A549 (cell line): ENCODE results near the gene SMIM35. TPM values are rescaled to one million over a fixed set of nuclear protein-coding genes. Genes with fewer than 3 reads are reported as not detected.

Experiments used
- ATAC-seq, 2 experiments: fragments of 200-7000 bp in 1 of 2; fragments of >200 bp in 1 of 2; cut with Nextera tagmentation in 1 of 2; cut with Tn5 transposase in 1 of 2; 3 replicates each; pipeline versions ENCODE4 v1.8.0 to v1.9.1; 2018 to 2020; ENCODE audit warnings: mild to moderate bottlenecking in 1 of 2, moderate library complexity in 1 of 2
- CTCF ChIA-PET: fragments of 300-600 bp; sonication (Branson Sonifier 250); formaldehyde crosslinking; extraction: SDS; loops from one replicate; lab custom pipeline; 2021; ENCODE audit warnings: antibody characterized with exemption, inconsistent platforms; lab: Yijun Ruan, JAX
- POLR2A ChIA-PET: fragments of 350-600 bp; formaldehyde crosslinking; extraction: SDS; loops from one replicate; lab custom pipeline; 2021; ENCODE audit warnings: antibody characterized with exemption, inconsistent platforms; lab: Yijun Ruan, JAX
- DNase-seq, 2 experiments: peaks; one replicate each; pipeline versions ENCODE4 v3.0.0 to v3.0.0-alpha.2; 2011 to 2016; ENCODE audit warnings: low read depth in 1 of 2, low spot score in 1 of 2
- FAIRE-seq: peaks from 2 replicates; lab custom pipeline; 2011; peaks lifted over from hg19 to GRCh38; lab: Jason Lieb, UNC
- H3K27ac ChIP-seq, 2 experiments: fragments of >200 bp; sonication (Bioruptor Twin); formaldehyde crosslinking; 3 replicates each; pipeline ENCODE4 v1.5.1; 2016 to 2017
- H3K4me1 ChIP-seq: fragments of >200 bp; sonication (Bioruptor Twin); formaldehyde crosslinking; 3 replicates; pipeline ENCODE4 v1.6.1; 2016
- H3K4me2 ChIP-seq: fragments of >200 bp; sonication (Bioruptor Twin); formaldehyde crosslinking; 3 replicates; pipeline ENCODE4 v1.6.1; 2016
- H3K4me3 ChIP-seq: fragments of >200 bp; sonication (Bioruptor Twin); formaldehyde crosslinking; 3 replicates; pipeline ENCODE4 v1.5.1; 2016
- H3K9me3 ChIP-seq: fragments of >200 bp; sonication (Bioruptor Twin); formaldehyde crosslinking; 3 replicates; pipeline ENCODE4 v1.6.1; 2016
- CBX8 ChIP-seq: fragments of 200-600 bp; sonication (generic); IDR thresholded peaks from 2 replicates; pipeline ENCODE4 v1.6.1; 2016
- CEBPB ChIP-seq, 2 experiments: fragments of >200 bp in 1 of 2; sonication (Bioruptor Twin) in 1 of 2; formaldehyde crosslinking in 1 of 2; IDR thresholded peaks; 2 replicates each; pipeline ENCODE4 v1.6.1; 2012 to 2016
- CHD4 ChIP-seq: fragments of 200-600 bp; sonication (generic); IDR thresholded peaks from 2 replicates; pipeline ENCODE4 v1.6.1; 2016; ENCODE audit warnings: antibody characterized with exemption, mild to moderate bottlenecking, borderline replicate concordance
- EHMT2 ChIP-seq: fragments of 200-600 bp; sonication (generic); IDR thresholded peaks from 2 replicates; pipeline ENCODE4 v1.6.1; 2016; ENCODE audit warnings: antibody characterized with exemption, low read depth, mild to moderate bottlenecking, moderate library complexity
- FOSB ChIP-seq: fragments of 250-450 bp; sonication (Bioruptor Pico); IDR thresholded peaks from 2 replicates; pipeline ENCODE4 v1.5.0; 2020; ENCODE audit warnings: mild to moderate bottlenecking, moderate library complexity
- FOSL2 ChIP-seq, 2 experiments: fragments of 450-650 bp in 1 of 2; fragments of >200 bp in 1 of 2; sonication (Bioruptor Twin) in 1 of 2; formaldehyde crosslinking; IDR thresholded peaks; 2 replicates each; pipeline versions ENCODE4 v1.5.0 to v1.6.1; 2016 to 2020; ENCODE audit warnings: mild to moderate bottlenecking in 1 of 2, moderate library complexity in 1 of 2
- HOXB13 ChIP-seq: fragments of 250-450 bp; sonication (Bioruptor Pico); IDR thresholded peaks from 2 replicates; pipeline ENCODE4 v1.5.0; 2020; ENCODE audit warnings: low read depth, mild to moderate bottlenecking, moderate library complexity
- JUNB ChIP-seq: fragments of >200 bp; sonication (Bioruptor Twin); formaldehyde crosslinking; IDR thresholded peaks from 2 replicates; pipeline ENCODE4 v1.6.1; 2016
- KDM1A ChIP-seq: fragments of 200-600 bp; sonication (generic); IDR thresholded peaks from 2 replicates; pipeline ENCODE4 v1.6.1; 2016; ENCODE audit warnings: low read depth, mild to moderate bottlenecking
- MAZ ChIP-seq: fragments of 150-350 bp; IDR thresholded peaks from 2 replicates; pipeline ENCODE4 v1.6.1; 2014; ENCODE audit warnings: antibody characterized with exemption, low read depth, low read length, borderline replicate concordance
- MYC ChIP-seq: IDR thresholded peaks from 2 replicates; pipeline ENCODE4 v1.6.1; 2012; ENCODE audit warnings: mild to moderate bottlenecking, inconsistent platforms, low read length, improper control_type of control experiment, borderline replicate concordance
- NFE2L2 ChIP-seq: fragments of 150-350 bp; conservative IDR thresholded peaks from 2 replicates; pipeline ENCODE4 v1.6.1; 2014; ENCODE audit warnings: low read length
- NR3C1 ChIP-seq: fragments of >200 bp; sonication (Bioruptor Twin); formaldehyde crosslinking; IDR thresholded peaks from 3 replicates; pipeline ENCODE4 v1.6.1; 2017
- PHF8 ChIP-seq: fragments of 200-600 bp; sonication (generic); IDR thresholded peaks from 2 replicates; pipeline ENCODE4 v1.6.1; 2016; ENCODE audit warnings: low read depth, mild to moderate bottlenecking, antibody characterized with exemption, moderate library complexity, borderline replicate concordance
- POLR2AphosphoS2 ChIP-seq: conservative IDR thresholded peaks from 2 replicates; pipeline ENCODE4 v1.6.1; 2012; ENCODE audit warnings: low read length, improper control_type of control experiment, inconsistent platforms
- TP53 ChIP-seq: fragments of 250-450 bp; sonication (Bioruptor Pico); IDR thresholded peaks from 2 replicates; pipeline ENCODE4 v1.5.0; 2021; ENCODE audit warnings: mild to moderate bottlenecking, moderate library complexity
- ZC3H11A ChIP-seq: fragments of 450-650 bp; IDR thresholded peaks from 2 replicates; pipeline ENCODE4 v1.6.1; 2014; ENCODE audit warnings: antibody characterized with exemption, mild to moderate bottlenecking
- ZFP36 ChIP-seq: fragments of 450-650 bp; IDR thresholded peaks from 2 replicates; pipeline ENCODE4 v1.6.1; 2014; ENCODE audit warnings: borderline replicate concordance; ENCODE audit not compliant: partially characterized antibody
- ZSCAN20 ChIP-seq: fragments of 250-450 bp; sonication (Bioruptor Pico); IDR thresholded peaks from 2 replicates; pipeline ENCODE4 v1.8.0; 2022; ENCODE audit warnings: mild to moderate bottlenecking, moderate library complexity
- WGBS: methylation state at CpG from one replicate; pipeline ENCODE4 v1.1.6; 2017; ENCODE audit errors: missing lambda C conversion rate; 5-methylcytosine and 5-hydroxymethylcytosine counted together
- polyA plus RNA-seq, 4 experiments: library from polyadenylated mRNA; depleted of rRNA in 3 of 4; stranded (reverse); fragments of >200 nt; fragmentation: RNase III in 1 of 4; extraction: RNeasy Plus Mini Kit Qiagen cat#74134 plus additional on column Dnase treatment in 1 of 4; gene quantifications; 2 replicates in 3 of 4; 3 replicates in 1 of 4; pipeline ENCODE4 v1.2.3, GENCODE V29; 2011 to 2017
- TF ChIP-seq, protein P1 (sequence below): fragments of >200 bp; sonication (Bioruptor Twin); formaldehyde crosslinking; IDR thresholded peaks from 3 replicates; pipeline ENCODE4 v1.6.1; 2016
- TF ChIP-seq, protein P2 (sequence below): IDR thresholded peaks from 2 replicates; pipeline ENCODE4 v1.6.1; 2012
- TF ChIP-seq, protein P3 (sequence below): fragments of >200 bp; sonication (Bioruptor Twin); formaldehyde crosslinking; IDR thresholded peaks from 3 replicates; pipeline ENCODE4 v1.5.1; 2016

The SMIM35 gene
- polyA plus RNA-seq, 2 of the 4 experiments (the other 2 are of a cell fraction), result not detected

DNA sequence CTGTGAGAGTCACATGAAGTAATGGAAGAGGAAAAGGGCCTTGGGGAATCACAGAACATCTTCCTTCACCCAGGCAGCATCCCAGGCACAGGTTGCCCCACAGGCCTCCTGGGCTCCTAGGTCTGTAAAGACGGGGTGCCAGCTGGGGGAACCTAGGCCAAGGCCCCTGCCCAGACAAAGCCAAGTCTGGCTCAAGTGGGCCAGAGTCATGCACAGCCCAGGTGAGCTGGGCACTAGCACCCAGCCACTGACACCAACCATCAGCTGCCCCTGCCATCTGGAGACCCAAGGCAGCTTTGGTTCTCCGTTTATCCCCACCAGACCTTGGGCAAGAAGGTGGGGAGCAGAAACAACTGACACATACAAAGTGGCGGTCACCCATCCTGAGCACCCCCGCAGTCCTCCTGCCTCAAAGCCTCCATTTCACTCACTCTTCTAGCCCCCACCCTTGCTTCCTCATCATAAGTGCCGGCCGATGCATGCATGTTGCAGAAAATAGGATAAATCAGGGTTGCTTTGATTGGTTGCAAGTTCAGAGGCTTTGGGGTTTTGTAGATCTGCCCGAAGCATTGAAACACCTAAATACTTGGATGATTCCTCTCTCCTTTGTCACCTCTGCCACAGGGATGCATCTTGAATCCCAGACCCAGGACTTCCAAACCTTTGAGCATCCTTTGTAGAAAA lies 36.4 kb downstream of the SMIM35 start:
- H3K4me2 ChIP-seq, result no peak overlapping the region
- ATAC-seq (no peak), FAIRE-seq (no peak), DNase-seq (no peak)
- 68% methylated on average over 6 of the region's 7 CpGs for WGBS
- no peaks in the 10 kb centered on the region for H3K4me1 ChIP-seq
- ChIA-PET POLR2A (no interaction called here), CTCF (interaction anchor here (1.0 to 4.0 kb wide), 3 partner anchors 235 to 624 kb away, joined by 4 to 17 read pairs (median 5); no protein-coding TSS in a partner anchor)
- no peaks in the 10 kb centered on the region for H3K9me3 ChIP-seq
- H3K4me3 ChIP-seq, result no peak overlapping the region
- no peak overlapping the region for H3K27ac ChIP-seq
- TF ChIP-seq ZSCAN20 (CRISPR knock-in tag) (no peak), EHMT2 (no peak), FOSL2 (IDR thresholded peaks at IDR 0.05) (no peak), FOSL2 (CRISPR knock-in tag; IDR thresholded peaks at IDR 0.05) (no peak), NFE2L2 (no peak), ZC3H11A (no peak)

DNA sequence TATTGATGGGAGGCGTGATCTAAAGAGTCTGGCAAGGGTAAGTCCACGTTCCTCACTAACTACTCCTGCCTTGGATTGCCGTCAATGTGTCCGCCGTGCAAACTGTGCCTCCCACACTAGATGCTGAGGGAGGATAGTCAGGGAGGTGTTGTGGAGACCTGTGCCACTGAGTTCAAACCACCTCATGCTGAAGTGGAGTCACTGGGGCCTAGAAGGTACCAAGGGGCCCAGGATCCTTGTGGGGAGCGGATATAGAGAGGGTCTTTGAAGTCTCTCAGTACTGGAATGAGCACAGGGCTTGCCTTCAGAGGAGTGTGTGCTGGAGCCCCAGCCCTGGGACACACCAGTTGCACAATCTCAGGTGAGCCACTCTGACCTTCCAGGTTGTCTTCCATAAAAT lies 37.0 kb downstream of the SMIM35 start:
- Histone ChIP-seq H3K4me3 (no peak overlapping the region), H3K27ac (no peak overlapping the region)
- no peak for FAIRE-seq
- CTCF ChIA-PET, result interaction anchor here (1.5 kb wide), 1 partner anchor 242 kb away, joined by 5 read pairs; no protein-coding TSS in a partner anchor
- WGBS, result 76% methylated on average over 6 of the region's 6 CpGs
- TF ChIP-seq KDM1A (no peak), CEBPB (IDR thresholded peaks at IDR 0.05) (no peak), ZC3H11A (no peak), MAZ (no peak), CBX8 (no peak), PHF8 (no peak), POLR2AphosphoS2 (no peak), CHD4 (no peak), TP53 (CRISPR knock-in tag) (no peak), HOXB13 (CRISPR knock-in tag) (no peak), JUNB (no peak), ZFP36 (no peak), EHMT2 (no peak), FOSB (CRISPR knock-in tag) (no peak), NR3C1 (no peak), MYC (no peak), ZSCAN20 (CRISPR knock-in tag) (no peak)
- TF ChIP-seq, protein P1, sequence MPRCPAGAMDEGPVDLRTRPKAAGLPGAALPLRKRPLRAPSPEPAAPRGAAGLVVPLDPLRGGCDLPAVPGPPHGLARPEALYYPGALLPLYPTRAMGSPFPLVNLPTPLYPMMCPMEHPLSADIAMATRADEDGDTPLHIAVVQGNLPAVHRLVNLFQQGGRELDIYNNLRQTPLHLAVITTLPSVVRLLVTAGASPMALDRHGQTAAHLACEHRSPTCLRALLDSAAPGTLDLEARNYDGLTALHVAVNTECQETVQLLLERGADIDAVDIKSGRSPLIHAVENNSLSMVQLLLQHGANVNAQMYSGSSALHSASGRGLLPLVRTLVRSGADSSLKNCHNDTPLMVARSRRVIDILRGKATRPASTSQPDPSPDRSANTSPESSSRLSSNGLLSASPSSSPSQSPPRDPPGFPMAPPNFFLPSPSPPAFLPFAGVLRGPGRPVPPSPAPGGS, result no peak
- TF ChIP-seq, protein P2, sequence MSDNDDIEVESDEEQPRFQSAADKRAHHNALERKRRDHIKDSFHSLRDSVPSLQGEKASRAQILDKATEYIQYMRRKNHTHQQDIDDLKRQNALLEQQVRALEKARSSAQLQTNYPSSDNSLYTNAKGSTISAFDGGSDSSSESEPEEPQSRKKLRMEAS, result no peak
- TF ChIP-seq, protein P3, sequence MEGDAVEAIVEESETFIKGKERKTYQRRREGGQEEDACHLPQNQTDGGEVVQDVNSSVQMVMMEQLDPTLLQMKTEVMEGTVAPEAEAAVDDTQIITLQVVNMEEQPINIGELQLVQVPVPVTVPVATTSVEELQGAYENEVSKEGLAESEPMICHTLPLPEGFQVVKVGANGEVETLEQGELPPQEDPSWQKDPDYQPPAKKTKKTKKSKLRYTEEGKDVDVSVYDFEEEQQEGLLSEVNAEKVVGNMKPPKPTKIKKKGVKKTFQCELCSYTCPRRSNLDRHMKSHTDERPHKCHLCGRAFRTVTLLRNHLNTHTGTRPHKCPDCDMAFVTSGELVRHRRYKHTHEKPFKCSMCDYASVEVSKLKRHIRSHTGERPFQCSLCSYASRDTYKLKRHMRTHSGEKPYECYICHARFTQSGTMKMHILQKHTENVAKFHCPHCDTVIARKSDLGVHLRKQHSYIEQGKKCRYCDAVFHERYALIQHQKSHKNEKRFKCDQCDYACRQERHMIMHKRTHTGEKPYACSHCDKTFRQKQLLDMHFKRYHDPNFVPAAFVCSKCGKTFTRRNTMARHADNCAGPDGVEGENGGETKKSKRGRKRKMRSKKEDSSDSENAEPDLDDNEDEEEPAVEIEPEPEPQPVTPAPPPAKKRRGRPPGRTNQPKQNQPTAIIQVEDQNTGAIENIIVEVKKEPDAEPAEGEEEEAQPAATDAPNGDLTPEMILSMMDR, result no peak
- TF ChIP-seq, all 56 proteins: peak for 0
- 0 out of 3 replicates have a peak, but pooled peaks cover 4% of the 10 kb centered on the region for H3K4me1 ChIP-seq
- DNase-seq (no peak), ATAC-seq (no peak)
- H3K9me3 ChIP-seq, result no peaks in the 10 kb centered on the region
- H3K4me2 ChIP-seq, result no peak overlapping the region
- POLR2A ChIA-PET, result no interaction called here
